NCI-H345 treated with DMSO at 0.1 percent for 48 hours (cell line): ENCODE results near the gene GNPTG.

Source experiments
- DNase-seq: peaks from one replicate; lab custom pipeline; 2025; ENCODE audit not compliant: unreplicated experiment; lab: John Stamatoyannopoulos, UW

The GNPTG gene

GRCh38 chr16:1392826-1393225 is 41.1 kb downstream of the GNPTG start:
- DNase-seq, result no peak

- DNase-seq, result no peak
Measured at GRCh38 chr16:1393613-1394176, 42.0 kb downstream of the GNPTG start.

- DNase-seq, result no peak
Measured at GRCh38 chr16:1394367-1394951, 42.7 kb downstream of the GNPTG start.

GRCh38 chr16:1395444-1396031 is 43.8 kb downstream of the GNPTG start:
- no peak for DNase-seq

- no peak for DNase-seq
Measured at GRCh38 chr16:1397779-1398178, 46.0 kb downstream of the GNPTG start.

GRCh38 chr16:1398351-1398750 is 46.6 kb downstream of the GNPTG start:
- no peak for DNase-seq

- DNase-seq, result no peak
Measured at GRCh38 chr16:1398826-1399581, 47.3 kb downstream of the GNPTG start.

- DNase-seq, result no peak
Measured at GRCh38 chr16:1401061-1401757, 49.5 kb downstream of the GNPTG start.

- no peak for DNase-seq
Measured at GRCh38 chr16:1401758-1402154, 50.0 kb downstream of the GNPTG start.

- no peak for DNase-seq
Measured at GRCh38 chr16:1403036-1403435, 51.3 kb downstream of the GNPTG start.

- no peak for DNase-seq
Measured at GRCh38 chr16:1403733-1404132, 52.0 kb downstream of the GNPTG start.

GRCh38 chr16:1407753-1408152 is 56.0 kb downstream of the GNPTG start:
- DNase-seq, result no peak

GRCh38 chr16:1408171-1408837 is 56.6 kb downstream of the GNPTG start:
- peak; percentile 71 for DNase-seq

- no peak for DNase-seq
Measured at GRCh38 chr16:1412847-1413246, 61.1 kb downstream of the GNPTG start.
